Effector memory CD4-positive, alpha-beta T cell (primary cell): ENCODE measurements around the gene FABP3.

ENCODE experiments used
- DNase-seq, 3 donors: peaks; one replicate each; pipeline ENCODE4 v3.0.0-alpha.2; 2020
- H3K27ac ChIP-seq: 2 replicates; pipeline ENCODE4 v1.7.0; 2013; ENCODE audit warnings: mild to moderate bottlenecking, low read length, moderate library complexity; ENCODE audit not compliant: insufficient read depth, poor library complexity, severe bottlenecking
- H3K27me3 ChIP-seq: replicated peaks from 2 replicates; pipeline ENCODE4 v1.7.0; 2013; ENCODE audit warnings: mild to moderate bottlenecking, low read length; ENCODE audit not compliant: insufficient read depth, control insufficient read depth, poor library complexity, severe bottlenecking
- H3K36me3 ChIP-seq: 2 replicates; pipeline ENCODE4 v1.7.0; 2013; ENCODE audit warnings: mild to moderate bottlenecking, low read length, moderate library complexity; ENCODE audit not compliant: control insufficient read depth, insufficient read depth
- H3K4me1 ChIP-seq: 2 replicates; pipeline ENCODE4 v1.7.0; 2013; ENCODE audit warnings: low read length, mild to moderate bottlenecking; ENCODE audit not compliant: control insufficient read depth, insufficient read depth, poor library complexity, severe bottlenecking
- H3K4me3 ChIP-seq: 2 replicates; pipeline ENCODE4 v1.7.0; 2013; ENCODE audit warnings: low read length, low read depth, mild to moderate bottlenecking; ENCODE audit not compliant: insufficient read depth, poor library complexity, severe bottlenecking
- H3K9me3 ChIP-seq: 2 replicates; pipeline ENCODE4 v1.7.0; 2013; ENCODE audit warnings: mild to moderate bottlenecking, low read length, moderate library complexity; ENCODE audit not compliant: control insufficient read depth

FABP3 gene

DNA sequence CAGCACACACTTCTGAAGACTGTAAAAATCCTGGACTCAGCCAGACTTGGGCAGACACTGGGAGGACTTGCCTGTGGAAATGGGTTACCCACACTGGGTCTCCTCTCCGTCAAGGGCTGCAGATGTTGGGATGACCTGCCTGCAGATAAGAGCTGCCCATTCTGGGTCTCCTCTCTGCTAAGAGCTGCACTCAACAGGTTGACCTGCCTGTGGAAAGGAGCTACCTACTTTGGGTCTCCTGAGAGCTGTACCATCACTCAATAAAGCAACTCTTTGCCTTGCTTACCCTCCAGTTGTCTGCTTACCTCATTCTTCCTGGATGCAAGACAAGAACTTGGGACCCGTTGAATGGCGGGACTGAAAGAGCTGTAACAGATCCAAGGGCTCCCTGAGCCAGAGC, 47.9 kb downstream of the FABP3 start:
- Histone ChIP-seq H3K9me3 (no peaks in the 10 kb centered on the region), H3K27ac (no peak overlapping the region), H3K4me1 (no peaks in the 10 kb centered on the region), H3K27me3 (no peaks in the 10 kb centered on the region), H3K4me3 (no peak overlapping the region), H3K36me3 (peaks cover 9% of the 10 kb centered on the region)
- DNase-seq = no peak

DNA sequence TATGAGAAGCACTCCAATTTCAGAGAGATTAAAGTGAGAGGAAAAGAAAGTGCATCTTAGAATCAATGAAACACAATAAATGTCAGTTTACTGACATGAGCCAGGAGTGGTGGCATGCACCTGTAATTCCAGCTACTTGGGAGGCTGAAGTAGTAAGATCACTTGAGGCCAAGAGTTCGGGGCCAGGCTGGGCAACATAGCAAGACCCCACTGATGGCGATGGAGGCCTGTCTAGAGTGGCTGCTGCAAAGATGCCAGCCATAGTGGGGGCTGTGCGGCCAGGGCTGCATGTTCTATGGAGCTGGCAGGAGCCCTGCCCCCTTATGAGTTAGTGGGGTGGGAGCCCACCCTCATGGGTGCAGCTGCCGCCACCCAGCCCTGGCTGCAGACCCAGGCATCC, 48.8 kb downstream of the FABP3 start:
- DNase-seq = no peak
- peaks cover 11% of the 10 kb centered on the region for H3K36me3 ChIP-seq
- H3K27ac ChIP-seq = no peak overlapping the region
- H3K27me3 ChIP-seq = no peaks in the 10 kb centered on the region
- no peak overlapping the region for H3K4me3 ChIP-seq
- no peaks in the 10 kb centered on the region for H3K9me3 ChIP-seq
- no peaks in the 10 kb centered on the region for H3K4me1 ChIP-seq

DNA sequence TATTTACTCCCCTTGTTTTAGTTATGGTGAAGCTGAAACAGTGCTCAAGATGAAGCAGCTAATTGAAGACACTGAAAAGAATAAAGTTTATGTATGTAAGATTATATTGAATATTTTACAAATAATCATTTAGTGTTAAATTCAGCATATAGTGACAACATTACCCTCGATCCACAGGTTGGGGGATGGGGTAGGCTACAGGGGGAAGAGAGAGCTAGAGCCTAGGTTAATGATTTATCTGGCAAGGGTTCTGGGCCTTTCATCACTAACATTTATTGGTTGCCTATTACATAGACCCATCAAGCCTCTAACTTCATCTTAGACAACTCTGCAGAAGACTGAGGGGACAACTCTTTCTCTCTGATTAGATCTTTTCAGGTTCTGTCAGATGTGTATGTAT, 54.7 kb downstream of the FABP3 start:
- no peak overlapping the region for H3K27ac ChIP-seq
- no peak for DNase-seq
- H3K27me3 ChIP-seq = no peaks in the 10 kb centered on the region
- no peaks in the 10 kb centered on the region for H3K9me3 ChIP-seq
- H3K36me3 ChIP-seq = peaks cover 40% of the 10 kb centered on the region
- no peak overlapping the region for H3K4me3 ChIP-seq
- H3K4me1 ChIP-seq = no peaks in the 10 kb centered on the region

DNA sequence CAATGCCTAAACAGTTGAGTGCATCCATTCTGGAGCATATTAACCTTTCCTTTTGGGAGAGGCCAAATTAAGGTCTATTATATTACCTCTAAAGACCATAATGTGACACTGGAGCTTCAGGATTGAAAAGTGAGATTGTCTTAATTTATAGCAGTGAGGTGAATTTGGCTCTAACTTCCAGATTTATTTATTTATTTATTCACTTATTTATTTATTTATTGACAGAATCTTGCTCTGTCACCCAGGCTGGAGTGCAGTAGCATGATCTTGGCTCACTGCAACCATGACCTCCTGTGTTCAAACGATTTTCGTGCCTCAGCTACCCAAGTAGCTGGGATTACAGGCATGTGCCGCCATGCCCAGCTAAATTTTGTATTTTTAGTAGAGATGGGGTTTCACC, 57.0 kb downstream of the FABP3 start:
- Histone ChIP-seq H3K4me3 (no peak overlapping the region), H3K27ac (no peak overlapping the region), H3K27me3 (no peaks in the 10 kb centered on the region), H3K9me3 (no peaks in the 10 kb centered on the region), H3K36me3 (peaks cover 53% of the 10 kb centered on the region), H3K4me1 (no peaks in the 10 kb centered on the region)
- no peak for DNase-seq
